Left ventricle myocardium inferior (tissue), 1 donor: ENCODE data around the gene SLC13A4. TPM values are rescaled to one million over a fixed set of nuclear protein-coding genes. Genes with fewer than 3 reads are reported as not detected.

Experiments
- DNase-seq: peaks from one replicate; pipeline ENCODE4 v3.0.0-alpha.2; 2020
- H3K27ac ChIP-seq: fragments of 200-600 bp; replicated peaks from 2 replicates; pipeline ENCODE4 v1.8.0; 2021
- H3K27me3 ChIP-seq: fragments of 200-600 bp; 2 replicates; pipeline ENCODE4 v1.8.0; 2021; ENCODE audit warnings: low read depth
- H3K36me3 ChIP-seq: fragments of 200-600 bp; 2 replicates; pipeline ENCODE4 v1.8.0; 2021
- H3K4me1 ChIP-seq: fragments of 200-600 bp; 2 replicates; pipeline ENCODE4 v1.8.0; 2021
- H3K4me3 ChIP-seq: fragments of 200-600 bp; 2 replicates; pipeline ENCODE4 v1.8.0; 2021; ENCODE audit warnings: mild to moderate bottlenecking, moderate library complexity
- H3K9me3 ChIP-seq: fragments of 200-600 bp; replicated peaks from 2 replicates; pipeline ENCODE4 v1.8.0; 2021
- intact Hi-C: fragments of 100-400 bp; cut with micrococcal nuclease; formaldehyde crosslinking; loops from one replicate; pipeline ENCODE4 v1.11.0; 2022
- total RNA-seq: library from RNA; stranded (reverse); fragmentation: NEBNext Ultra II Directional; extraction: Animal tissue kit (Norgen Biotek cat#: 25700); gene quantifications from one replicate; pipeline ENCODE4 v1.2.1, GENCODE V29; 2021
- TF ChIP-seq, protein P1 (sequence below): fragments of 200-600 bp; IDR thresholded peaks from 2 replicates; pipeline ENCODE4 v1.8.0; 2021; ENCODE audit warnings: antibody characterized with exemption, mild to moderate bottlenecking, borderline replicate concordance
- donor health status: DM: no; HTN: yes; CAD: no; lungs with severe emphysema.

The SLC13A4 gene
- total RNA-seq, 1 donor from 2014 or later, result 0.44 TPM

DNA sequence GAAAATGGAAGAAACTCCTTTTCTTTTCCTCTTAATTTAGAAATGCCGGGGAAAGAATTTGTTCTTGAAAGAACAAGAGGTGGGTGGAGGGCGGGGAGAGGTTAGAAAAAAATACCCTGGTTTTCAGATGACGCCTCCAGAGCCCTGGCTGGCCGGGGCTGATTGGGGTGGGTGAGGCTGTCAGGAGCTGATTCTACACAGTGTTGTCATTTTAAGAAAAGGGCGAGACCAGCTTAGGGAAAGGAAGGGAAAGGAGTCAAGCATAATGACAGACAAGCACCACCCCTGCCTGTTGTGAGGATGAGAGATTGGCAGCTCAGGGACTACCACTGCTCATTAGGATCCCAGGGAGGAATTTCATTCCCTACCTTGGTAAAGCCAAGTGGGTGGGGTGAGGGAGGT lies 30.5 kb upstream of the SLC13A4 start:
- TF ChIP-seq, protein P1, sequence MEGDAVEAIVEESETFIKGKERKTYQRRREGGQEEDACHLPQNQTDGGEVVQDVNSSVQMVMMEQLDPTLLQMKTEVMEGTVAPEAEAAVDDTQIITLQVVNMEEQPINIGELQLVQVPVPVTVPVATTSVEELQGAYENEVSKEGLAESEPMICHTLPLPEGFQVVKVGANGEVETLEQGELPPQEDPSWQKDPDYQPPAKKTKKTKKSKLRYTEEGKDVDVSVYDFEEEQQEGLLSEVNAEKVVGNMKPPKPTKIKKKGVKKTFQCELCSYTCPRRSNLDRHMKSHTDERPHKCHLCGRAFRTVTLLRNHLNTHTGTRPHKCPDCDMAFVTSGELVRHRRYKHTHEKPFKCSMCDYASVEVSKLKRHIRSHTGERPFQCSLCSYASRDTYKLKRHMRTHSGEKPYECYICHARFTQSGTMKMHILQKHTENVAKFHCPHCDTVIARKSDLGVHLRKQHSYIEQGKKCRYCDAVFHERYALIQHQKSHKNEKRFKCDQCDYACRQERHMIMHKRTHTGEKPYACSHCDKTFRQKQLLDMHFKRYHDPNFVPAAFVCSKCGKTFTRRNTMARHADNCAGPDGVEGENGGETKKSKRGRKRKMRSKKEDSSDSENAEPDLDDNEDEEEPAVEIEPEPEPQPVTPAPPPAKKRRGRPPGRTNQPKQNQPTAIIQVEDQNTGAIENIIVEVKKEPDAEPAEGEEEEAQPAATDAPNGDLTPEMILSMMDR, result no peak
- Histone ChIP-seq H3K4me1 (peaks cover 24% of the 10 kb centered on the region), H3K36me3 (no peaks in the 10 kb centered on the region), H3K27ac (peak overlapping the region; percentile 82), H3K27me3 (no peaks in the 10 kb centered on the region), H3K4me3 (peak overlapping the region; percentile 50), H3K9me3 (no peaks in the 10 kb centered on the region)
- intact Hi-C loops, result no loop called here
- DNase-seq, result peak; percentile 43

DNA sequence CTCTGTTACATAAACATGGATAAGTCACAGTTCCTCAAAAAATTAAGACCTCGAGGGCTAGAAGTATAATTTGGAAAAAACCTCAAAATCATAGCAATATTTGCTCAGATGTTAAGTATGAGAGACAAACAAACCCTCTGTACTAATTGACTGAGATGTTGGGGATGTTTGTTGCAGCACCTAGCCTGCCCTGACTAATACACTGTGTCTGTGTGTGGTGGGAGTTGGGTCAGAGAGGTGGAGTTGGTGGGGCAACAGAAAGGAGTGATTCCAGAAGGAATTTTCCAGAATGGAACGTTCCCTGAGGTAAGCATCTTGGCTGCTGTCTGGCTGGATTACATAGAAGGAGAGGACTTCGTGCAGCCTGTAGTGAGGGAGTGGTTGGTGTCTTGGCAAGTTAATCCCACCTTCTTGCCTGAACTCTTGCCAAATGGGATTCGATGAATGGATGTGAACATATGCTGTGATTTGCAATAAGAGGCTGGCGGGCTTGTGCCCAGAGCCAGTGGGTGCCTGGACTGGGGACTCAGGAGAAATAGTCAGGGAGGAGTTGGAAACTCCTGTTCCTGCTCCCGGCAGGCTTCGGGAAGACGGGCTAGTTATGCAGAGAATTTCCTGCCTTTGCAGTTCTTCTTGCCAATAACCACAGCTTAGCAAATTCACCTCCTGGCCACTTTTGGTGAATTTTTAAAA lies 29.9 kb upstream of the SLC13A4 start:
- H3K9me3 ChIP-seq, result no peaks in the 10 kb centered on the region
- H3K27ac ChIP-seq, result peak overlapping the region; percentile 82
- H3K4me3 ChIP-seq, result peak overlapping the region; percentile 50
- no peaks in the 10 kb centered on the region for H3K27me3 ChIP-seq
- intact Hi-C loops, result no loop called here
- peak; percentile 36 for DNase-seq
- TF ChIP-seq, protein P1, result no peak
- peaks cover 24% of the 10 kb centered on the region for H3K4me1 ChIP-seq
- no peaks in the 10 kb centered on the region for H3K36me3 ChIP-seq

DNA sequence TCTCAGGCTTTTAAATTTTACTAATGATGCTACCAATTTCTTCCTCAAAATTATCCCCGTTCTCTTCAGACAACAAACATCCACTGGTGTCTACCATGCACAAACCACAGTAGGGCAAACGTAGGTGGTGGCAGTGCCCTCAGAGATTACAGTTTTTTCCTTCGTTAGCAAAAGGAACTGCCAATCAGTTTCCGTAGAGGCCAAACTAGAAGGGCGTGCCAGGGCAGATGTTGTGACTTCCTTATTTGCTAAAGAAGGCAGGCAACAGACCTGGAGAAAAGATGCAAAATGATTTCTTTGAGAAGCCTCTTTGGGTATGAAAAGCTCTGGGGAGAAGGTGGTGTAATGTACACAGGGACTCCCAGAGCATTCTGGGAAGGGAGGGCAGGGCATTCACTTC lies 28.2 kb upstream of the SLC13A4 start:
- H3K27me3 ChIP-seq, result no peaks in the 10 kb centered on the region
- no peaks in the 10 kb centered on the region for H3K9me3 ChIP-seq
- DNase-seq, result no peak
- no peaks in the 10 kb centered on the region for H3K36me3 ChIP-seq
- intact Hi-C loops, result no loop called here
- H3K4me3 ChIP-seq, result no peak overlapping the region
- TF ChIP-seq, protein P1, result no peak
- peaks cover 17% of the 10 kb centered on the region for H3K4me1 ChIP-seq
- H3K27ac ChIP-seq, result peak overlapping the region; percentile 73

DNA sequence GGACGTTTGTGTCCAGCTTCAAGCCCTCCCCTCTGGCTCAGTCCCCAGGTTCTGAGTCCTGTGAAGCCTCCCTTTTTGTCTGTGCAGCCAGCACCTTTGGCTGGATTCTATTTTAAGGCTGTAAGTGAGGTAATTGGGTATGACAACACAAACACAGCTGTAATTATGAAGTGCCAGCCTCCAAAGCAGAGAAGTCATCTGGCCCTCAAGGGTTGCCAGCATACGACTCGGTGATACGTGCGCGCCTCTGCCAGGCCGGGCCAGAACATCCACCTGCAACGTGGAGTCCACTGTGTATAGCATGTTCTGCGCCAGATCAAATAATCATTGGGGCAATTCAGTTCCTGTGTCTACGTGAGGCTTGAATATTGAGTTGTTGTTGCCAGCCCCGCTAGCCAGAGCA lies 27.4 kb upstream of the SLC13A4 start:
- Histone ChIP-seq H3K27me3 (no peaks in the 10 kb centered on the region), H3K9me3 (no peaks in the 10 kb centered on the region), H3K27ac (peak overlapping the region; percentile 73), H3K4me3 (no peak overlapping the region), H3K36me3 (no peaks in the 10 kb centered on the region), H3K4me1 (peaks cover 17% of the 10 kb centered on the region)
- DNase-seq, result peak; percentile 52
- TF ChIP-seq, protein P1, result no peak
- intact Hi-C loops, result no loop called here

DNA sequence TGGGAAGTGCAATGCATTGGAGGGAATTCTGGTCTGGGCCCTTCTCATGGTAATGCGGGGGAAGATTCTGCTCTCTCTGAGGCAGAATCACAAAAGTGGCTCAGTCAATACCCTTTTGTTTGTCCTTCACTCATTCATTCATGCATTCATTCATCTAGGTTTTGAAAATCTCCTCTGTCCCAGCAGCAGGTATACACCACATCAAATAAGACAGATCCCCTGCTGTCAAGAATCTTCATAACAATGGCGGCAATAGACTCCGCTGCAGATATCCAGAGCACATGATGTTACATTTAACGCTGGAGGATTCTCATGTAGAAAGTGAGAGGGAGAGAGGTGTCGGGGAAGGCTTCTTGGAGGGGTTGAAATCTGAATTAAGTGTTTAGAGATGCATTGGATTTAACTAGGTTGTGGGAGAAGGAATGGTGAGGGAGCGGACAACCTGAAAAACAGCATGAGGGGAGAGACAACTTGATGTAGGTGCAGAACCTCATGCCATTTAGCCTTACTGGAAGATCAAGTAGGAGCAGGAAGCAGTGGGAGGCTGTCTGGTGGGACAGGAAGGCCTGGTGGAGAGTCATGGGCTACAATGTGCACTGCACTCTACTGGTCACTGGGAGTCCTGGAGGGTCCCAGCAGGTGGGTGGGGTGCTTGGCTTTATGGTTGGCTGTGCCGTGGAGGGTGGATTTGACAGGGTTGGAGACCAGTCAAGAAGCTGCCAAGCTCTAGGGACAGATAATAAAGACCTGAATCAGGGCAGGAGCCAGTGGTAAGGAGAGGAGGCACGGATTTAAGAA lies 25.8 kb upstream of the SLC13A4 start:
- H3K9me3 ChIP-seq, result no peaks in the 10 kb centered on the region
- no peak overlapping the region for H3K27ac ChIP-seq
- no peaks in the 10 kb centered on the region for H3K36me3 ChIP-seq
- TF ChIP-seq, protein P1, result no peak
- intact Hi-C loops, result no loop called here
- no peak for DNase-seq
- peaks cover 22% of the 10 kb centered on the region for H3K4me1 ChIP-seq
- no peak overlapping the region for H3K4me3 ChIP-seq
- H3K27me3 ChIP-seq, result no peaks in the 10 kb centered on the region
